ENCODE data around the gene SPC25.

Gene SPC25

DNA sequence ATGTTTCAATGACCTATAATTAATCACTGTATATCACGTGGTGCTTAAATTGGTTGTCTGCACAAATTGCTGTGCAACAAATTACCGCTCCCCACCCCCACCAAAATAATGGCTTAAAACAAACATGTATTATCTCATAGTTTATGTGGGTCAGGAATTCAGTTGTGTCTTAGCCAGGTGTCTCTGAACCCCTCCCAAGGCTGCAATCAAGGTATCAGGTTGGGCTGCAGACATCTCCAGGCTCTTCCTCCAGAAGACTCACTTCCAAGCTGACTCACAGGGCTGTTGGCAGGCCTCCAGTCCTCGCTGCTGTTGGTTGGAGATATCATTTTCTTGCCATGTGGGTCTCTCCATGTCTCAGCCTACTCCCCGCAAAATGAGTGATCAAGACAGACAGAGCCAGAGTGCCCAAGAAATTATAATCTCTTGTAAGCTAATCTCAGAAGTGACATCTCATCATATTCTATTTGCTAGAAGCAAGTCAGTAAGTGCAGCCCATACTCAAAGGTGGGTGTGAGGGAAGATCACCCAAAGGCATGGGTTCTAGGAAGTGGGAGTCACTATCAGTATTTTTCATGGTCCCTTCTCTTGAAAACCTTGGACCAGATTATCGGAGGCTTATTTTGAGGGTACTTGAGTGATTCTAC, 38.4 kb downstream of the SPC25 start:
- TF ChIP-seq CREB1 (IDR thresholded peaks at IDR 0.05; ENCODE audit: low read depth) (no peak), NFIC (IDR thresholded peaks at IDR 0.05) (0 out of 2 replicates have a peak, but pooled peaks have one; percentile 28), TCF12 (IDR thresholded peaks at IDR 0.05; ENCODE audit: low read depth) (no peak), YY1 (IDR thresholded peaks at IDR 0.05; ENCODE audit: low read depth) (no peak)

DNA sequence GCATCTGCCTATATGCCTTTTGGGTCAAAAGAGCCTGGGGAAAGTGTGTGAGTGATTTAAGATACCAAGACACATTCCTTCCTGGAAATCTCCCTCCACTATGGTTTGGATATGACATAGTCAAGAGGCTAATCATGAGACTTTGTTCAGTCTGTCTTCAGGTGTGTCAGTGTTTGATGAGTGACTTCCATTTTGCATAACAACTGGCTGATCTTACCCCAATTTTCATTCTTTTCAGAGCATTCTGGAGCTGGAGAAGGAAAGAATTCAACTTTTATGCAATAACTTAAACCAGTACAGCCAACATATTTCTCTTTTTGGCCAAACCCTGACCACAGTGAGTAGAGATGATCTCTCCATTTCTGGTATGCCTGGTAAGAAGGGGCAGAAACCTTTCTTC, 39.4 kb downstream of the SPC25 start:
- TF ChIP-seq, protein P1, sequence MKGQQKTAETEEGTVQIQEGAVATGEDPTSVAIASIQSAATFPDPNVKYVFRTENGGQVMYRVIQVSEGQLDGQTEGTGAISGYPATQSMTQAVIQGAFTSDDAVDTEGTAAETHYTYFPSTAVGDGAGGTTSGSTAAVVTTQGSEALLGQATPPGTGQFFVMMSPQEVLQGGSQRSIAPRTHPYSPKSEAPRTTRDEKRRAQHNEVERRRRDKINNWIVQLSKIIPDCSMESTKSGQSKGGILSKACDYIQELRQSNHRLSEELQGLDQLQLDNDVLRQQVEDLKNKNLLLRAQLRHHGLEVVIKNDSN (IDR thresholded peaks at IDR 0.05), result no peak
- TF ChIP-seq EGR1 (IDR thresholded peaks at IDR 0.05), result no peak
- TF ChIP-seq YY1 (IDR thresholded peaks at IDR 0.05; ENCODE audit: low read depth), result no peak

DNA sequence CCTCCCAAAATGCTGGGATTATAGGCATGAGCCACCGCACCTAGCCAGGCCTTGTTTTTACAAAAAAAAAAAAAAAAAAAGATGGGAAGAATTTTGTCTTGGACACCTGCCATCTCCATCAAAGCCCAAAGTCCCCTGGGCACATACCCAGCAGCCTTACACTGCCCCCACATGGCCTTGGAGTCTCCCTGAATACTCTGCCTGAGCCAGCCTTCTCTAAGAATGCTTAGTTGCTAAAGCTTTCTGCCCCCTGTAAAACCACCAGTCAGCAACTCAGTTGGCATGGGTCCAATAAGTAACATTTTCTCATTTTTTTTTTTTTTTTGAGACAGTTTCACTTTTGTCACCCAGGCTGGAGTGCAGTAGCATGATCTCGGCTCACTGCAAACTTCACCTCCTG, 40.6 kb downstream of the SPC25 start:
- TF ChIP-seq, protein P2, sequence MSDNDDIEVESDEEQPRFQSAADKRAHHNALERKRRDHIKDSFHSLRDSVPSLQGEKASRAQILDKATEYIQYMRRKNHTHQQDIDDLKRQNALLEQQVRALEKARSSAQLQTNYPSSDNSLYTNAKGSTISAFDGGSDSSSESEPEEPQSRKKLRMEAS (IDR thresholded peaks at IDR 0.05), result no peak
- TF ChIP-seq NFIC (IDR thresholded peaks at IDR 0.05) (peak; percentile 38; the same call in 1 of the 2 replicates), RAD21 (IDR thresholded peaks at IDR 0.05; ENCODE audit: low read depth) (peak; percentile 24; the same call in 1 of the 2 replicates), YY1 (IDR thresholded peaks at IDR 0.05; ENCODE audit: low read depth) (no peak)

DNA sequence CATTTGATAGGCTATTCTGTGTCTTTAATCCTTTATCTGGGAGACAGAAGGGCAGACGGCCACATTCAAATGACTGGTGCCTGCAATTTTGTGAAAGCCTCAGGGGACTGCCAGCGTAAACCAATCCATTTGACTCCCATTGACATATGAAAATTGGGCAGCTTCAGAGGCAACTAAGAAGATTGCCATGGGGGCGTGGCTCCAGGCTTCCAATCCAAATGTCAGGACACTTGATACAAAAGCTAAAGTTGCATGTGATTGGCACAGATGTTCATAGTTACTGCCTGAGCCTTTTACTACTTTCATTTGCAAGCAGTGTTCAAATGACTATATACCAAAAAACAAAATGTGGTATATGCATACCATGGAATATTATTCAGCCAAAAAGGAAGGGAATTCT, 42.0 kb downstream of the SPC25 start:
- TF ChIP-seq FOXM1 (IDR thresholded peaks at IDR 0.05; ENCODE audit: borderline replicate concordance, low read depth) (no peak), CEBPB (IDR thresholded peaks at IDR 0.05) (no peak), YY1 (IDR thresholded peaks at IDR 0.05; ENCODE audit: low read depth) (no peak), TAF1 (IDR thresholded peaks at IDR 0.05; ENCODE audit: low read depth) (no peak), RAD21 (IDR thresholded peaks at IDR 0.05; ENCODE audit: low read depth) (no peak), ZBTB7A (IDR thresholded peaks at IDR 0.05; ENCODE audit: low read depth) (no peak), EGR1 (IDR thresholded peaks at IDR 0.05) (no peak), TEAD4 (IDR thresholded peaks at IDR 0.05) (no peak)
- TF ChIP-seq, protein P2 (IDR thresholded peaks at IDR 0.05), result no peak

DNA sequence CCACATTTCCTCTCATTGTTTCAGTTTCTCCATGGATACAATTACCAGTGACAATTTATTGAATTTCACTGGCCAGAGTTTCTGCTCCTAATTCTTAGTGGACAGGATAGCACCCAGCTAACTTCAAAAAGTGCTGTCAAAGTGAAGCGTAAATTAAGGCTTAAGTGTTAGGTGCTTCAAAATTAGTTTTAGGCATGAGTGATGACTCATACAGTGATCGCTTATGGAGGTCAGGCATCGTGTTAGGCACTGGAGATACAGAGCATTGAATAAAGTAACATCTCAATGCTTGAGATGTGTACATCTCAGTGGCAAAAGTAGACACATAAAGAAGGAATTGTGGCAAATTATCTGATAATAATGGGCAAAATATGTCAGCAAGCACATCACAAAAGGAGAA, 47.0 kb downstream of the SPC25 start:
- no peak for TF ChIP-seq NFIC (IDR thresholded peaks at IDR 0.05)
- TF ChIP-seq TAF1 (IDR thresholded peaks at IDR 0.05; ENCODE audit: low read depth), result no peak
- TF ChIP-seq TCF12 (IDR thresholded peaks at IDR 0.05; ENCODE audit: low read depth), result no peak
- no peak for TF ChIP-seq FOXM1 (IDR thresholded peaks at IDR 0.05; ENCODE audit: borderline replicate concordance, low read depth)
- TF ChIP-seq, protein P3, sequence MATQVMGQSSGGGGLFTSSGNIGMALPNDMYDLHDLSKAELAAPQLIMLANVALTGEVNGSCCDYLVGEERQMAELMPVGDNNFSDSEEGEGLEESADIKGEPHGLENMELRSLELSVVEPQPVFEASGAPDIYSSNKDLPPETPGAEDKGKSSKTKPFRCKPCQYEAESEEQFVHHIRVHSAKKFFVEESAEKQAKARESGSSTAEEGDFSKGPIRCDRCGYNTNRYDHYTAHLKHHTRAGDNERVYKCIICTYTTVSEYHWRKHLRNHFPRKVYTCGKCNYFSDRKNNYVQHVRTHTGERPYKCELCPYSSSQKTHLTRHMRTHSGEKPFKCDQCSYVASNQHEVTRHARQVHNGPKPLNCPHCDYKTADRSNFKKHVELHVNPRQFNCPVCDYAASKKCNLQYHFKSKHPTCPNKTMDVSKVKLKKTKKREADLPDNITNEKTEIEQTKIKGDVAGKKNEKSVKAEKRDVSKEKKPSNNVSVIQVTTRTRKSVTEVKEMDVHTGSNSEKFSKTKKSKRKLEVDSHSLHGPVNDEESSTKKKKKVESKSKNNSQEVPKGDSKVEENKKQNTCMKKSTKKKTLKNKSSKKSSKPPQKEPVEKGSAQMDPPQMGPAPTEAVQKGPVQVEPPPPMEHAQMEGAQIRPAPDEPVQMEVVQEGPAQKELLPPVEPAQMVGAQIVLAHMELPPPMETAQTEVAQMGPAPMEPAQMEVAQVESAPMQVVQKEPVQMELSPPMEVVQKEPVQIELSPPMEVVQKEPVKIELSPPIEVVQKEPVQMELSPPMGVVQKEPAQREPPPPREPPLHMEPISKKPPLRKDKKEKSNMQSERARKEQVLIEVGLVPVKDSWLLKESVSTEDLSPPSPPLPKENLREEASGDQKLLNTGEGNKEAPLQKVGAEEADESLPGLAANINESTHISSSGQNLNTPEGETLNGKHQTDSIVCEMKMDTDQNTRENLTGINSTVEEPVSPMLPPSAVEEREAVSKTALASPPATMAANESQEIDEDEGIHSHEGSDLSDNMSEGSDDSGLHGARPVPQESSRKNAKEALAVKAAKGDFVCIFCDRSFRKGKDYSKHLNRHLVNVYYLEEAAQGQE (IDR thresholded peaks at IDR 0.05; ENCODE audit: low read depth), result no peak
- no peak for TF ChIP-seq CREB1 (IDR thresholded peaks at IDR 0.05; ENCODE audit: low read depth)
- TF ChIP-seq ZBTB7A (IDR thresholded peaks at IDR 0.05; ENCODE audit: low read depth), result no peak
- TF ChIP-seq EGR1 (IDR thresholded peaks at IDR 0.05), result no peak
- TF ChIP-seq YY1 (IDR thresholded peaks at IDR 0.05; ENCODE audit: low read depth), result no peak
- no peak for TF ChIP-seq TEAD4 (IDR thresholded peaks at IDR 0.05)
- no peak for TF ChIP-seq CEBPB (IDR thresholded peaks at IDR 0.05)
- TF ChIP-seq, protein P1 (IDR thresholded peaks at IDR 0.05), result no peak
- TF ChIP-seq EP300 (IDR thresholded peaks at IDR 0.05; ENCODE audit: borderline replicate concordance), result no peak
- TF ChIP-seq RAD21 (IDR thresholded peaks at IDR 0.05; ENCODE audit: low read depth), result no peak
- TF ChIP-seq, protein P2 (IDR thresholded peaks at IDR 0.05), result no peak

DNA sequence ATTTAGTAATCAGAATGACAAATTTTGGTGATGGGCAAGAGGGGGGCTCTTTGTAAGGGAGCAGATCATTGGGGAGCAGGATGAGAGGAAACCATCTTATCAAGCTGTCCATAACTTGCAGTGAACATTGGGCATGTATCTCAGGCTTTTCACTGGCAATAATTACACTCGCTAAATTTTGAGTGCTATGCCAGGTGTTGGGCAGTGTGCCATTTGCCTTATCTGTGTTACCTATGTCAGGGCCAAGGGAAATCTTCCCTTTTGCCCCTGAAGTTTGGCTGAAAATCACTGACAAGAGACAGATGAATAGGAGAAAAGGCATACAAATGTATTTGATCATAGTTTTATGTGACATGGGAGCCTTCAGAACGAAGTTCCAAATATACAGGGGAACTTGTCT, 48.8 kb downstream of the SPC25 start:
- TF ChIP-seq ZBTB7A (IDR thresholded peaks at IDR 0.05; ENCODE audit: low read depth), result no peak
- no peak for TF ChIP-seq RAD21 (IDR thresholded peaks at IDR 0.05; ENCODE audit: low read depth)
- no peak for TF ChIP-seq TAF1 (IDR thresholded peaks at IDR 0.05; ENCODE audit: low read depth)
- no peak for TF ChIP-seq NFIC (IDR thresholded peaks at IDR 0.05)
- TF ChIP-seq, protein P3 (IDR thresholded peaks at IDR 0.05; ENCODE audit: low read depth), result no peak
- no peak for TF ChIP-seq TEAD4 (IDR thresholded peaks at IDR 0.05)
- TF ChIP-seq, protein P2 (IDR thresholded peaks at IDR 0.05), result no peak
- TF ChIP-seq, protein P1 (IDR thresholded peaks at IDR 0.05), result no peak
- TF ChIP-seq CREB1 (IDR thresholded peaks at IDR 0.05; ENCODE audit: low read depth), result no peak
- TF ChIP-seq EP300 (IDR thresholded peaks at IDR 0.05; ENCODE audit: borderline replicate concordance), result no peak
- no peak for TF ChIP-seq YY1 (IDR thresholded peaks at IDR 0.05; ENCODE audit: low read depth)
- no peak for TF ChIP-seq TCF12 (IDR thresholded peaks at IDR 0.05; ENCODE audit: low read depth)

All from Ishikawa (cell line).